ENCODE measurements around the gene RABL6.
"Not testable (repeated sequence)": the region's sequence is repeated elsewhere in the genome, so short reads cannot be mapped to it uniquely, and the experiment has no call there.

RABL6 gene

GRCh38 chr9:136765041-136765440 is 42.7 kb upstream of the RABL6 start:
- Histone ChIP-seq H3K4me1 (ENCODE audit: control insufficient read depth, insufficient read depth, low read length) (no peaks in the 10 kb centered on the region), H3K4me3 (ENCODE audit: low read depth, low read length) (no peak overlapping the region), H3K36me3 (ENCODE audit: control insufficient read depth in 2 of 2, insufficient read depth in 1 of 2, low read length in 2 of 2) (no peaks in the 10 kb centered on the region), H3K27ac (ENCODE audit: extremely low read depth, low read depth, low read length) (no peak overlapping the region), H3K9me3 (ENCODE audit: control insufficient read depth, insufficient read depth, low read depth, low read length) (no peaks in the 10 kb centered on the region)
- TF ChIP-seq ZNF112 (tag by site-specific recombination; IDR thresholded peaks at IDR 0.05) (no peak), GLIS2 (tag by site-specific recombination; IDR thresholded peaks at IDR 0.05) (peak; percentile 11), GLIS1 (tag by site-specific recombination; IDR thresholded peaks at IDR 0.05) (peak; percentile 53), ZIC2 (tag by site-specific recombination; IDR thresholded peaks at IDR 0.05) (peak; percentile 56)
- POLR2A ChIA-PET = no interaction called here
- CTCF ChIA-PET = interaction anchor here (0.5 to 2.0 kb wide), 7 partner anchors 20 to 277 kb away, joined by 3 to 6 read pairs (median 4); partner anchors contain the start of gene AJM1

GRCh38 chr9:136765745-136766409 is 41.9 kb upstream of the RABL6 start:
- not testable (repeated sequence) for H3K4me3 ChIP-seq (ENCODE audit: low read depth, low read length); H3K36me3 ChIP-seq (ENCODE audit: control insufficient read depth in 2 of 2, insufficient read depth in 1 of 2, low read length in 2 of 2); H3K4me1 ChIP-seq (ENCODE audit: control insufficient read depth, insufficient read depth, low read length); H3K27ac ChIP-seq (ENCODE audit: extremely low read depth, low read depth, low read length); H3K9me3 ChIP-seq (ENCODE audit: control insufficient read depth, insufficient read depth, low read depth, low read length)
- CTCF ChIA-PET = interaction anchor here (0.6 to 4.7 kb wide), 12 partner anchors 9 to 493 kb away, joined by 3 to 79 read pairs (median 4); partner anchors contain the start of gene LCN8
- POLR2A ChIA-PET = interaction anchor here (1.7 kb wide), 1 partner anchor 38 kb away, joined by 7 read pairs; no protein-coding TSS in a partner anchor

DNA sequence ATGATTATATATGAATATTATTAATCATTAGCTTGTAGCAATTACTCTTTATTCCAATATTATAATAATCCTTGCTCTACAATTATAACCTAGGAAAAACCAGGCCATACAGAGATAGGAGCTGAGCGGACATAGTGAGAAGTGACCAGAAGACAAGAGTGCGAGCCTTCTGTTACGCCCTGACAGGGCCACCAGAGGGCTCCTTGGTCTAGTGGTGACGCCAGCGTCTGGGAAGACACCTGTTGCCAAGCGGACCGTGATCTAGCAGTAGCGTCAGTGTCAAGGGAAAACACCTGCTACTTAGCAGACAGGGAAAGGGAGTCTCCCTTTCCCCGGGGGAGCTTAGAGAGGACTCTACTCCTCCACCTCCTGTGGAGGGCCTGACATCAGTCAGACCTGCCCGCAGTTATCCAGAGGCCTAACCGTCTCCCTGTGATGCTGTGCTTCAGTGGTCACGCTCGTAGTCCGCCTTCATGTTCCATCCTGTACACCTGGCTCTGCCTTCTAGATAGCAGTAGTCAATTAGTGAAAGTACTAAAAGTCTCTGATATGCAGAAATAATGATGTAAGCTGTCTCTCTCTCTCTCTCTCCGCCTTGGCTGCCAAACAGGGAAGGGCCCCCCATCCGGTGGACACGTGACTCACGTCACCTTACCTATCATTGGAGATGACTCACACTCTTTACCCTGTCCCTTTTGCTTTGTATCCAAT is 41.2 kb upstream of the RABL6 start:
- not testable (repeated sequence) for H3K4me1 ChIP-seq (ENCODE audit: control insufficient read depth, insufficient read depth, low read length); H3K36me3 ChIP-seq (ENCODE audit: control insufficient read depth in 2 of 2, insufficient read depth in 1 of 2, low read length in 2 of 2); H3K4me3 ChIP-seq (ENCODE audit: low read depth, low read length); H3K9me3 ChIP-seq (ENCODE audit: control insufficient read depth, insufficient read depth, low read depth, low read length); H3K27ac ChIP-seq (ENCODE audit: extremely low read depth, low read depth, low read length)
- POLR2A ChIA-PET = interaction anchor here (1.7 kb wide), 1 partner anchor 39 kb away, joined by 7 read pairs; no protein-coding TSS in a partner anchor
- CTCF ChIA-PET = interaction anchor here (0.6 to 4.7 kb wide), 21 partner anchors 9 to 754 kb away, joined by 3 to 79 read pairs (median 4); partner anchors contain the start of gene LCN8
- TF ChIP-seq ZFP69B (tag by site-specific recombination; IDR thresholded peaks at IDR 0.05) (peak; percentile 43; the same call in 1 of the 2 replicates), ZBTB20 (tag by site-specific recombination; IDR thresholded peaks at IDR 0.05) (peak; percentile 31; the same call in 1 of the 2 replicates), ZNF629 (tag by site-specific recombination; IDR thresholded peaks at IDR 0.05) (peak; percentile 69), SP7 (tag by site-specific recombination; IDR thresholded peaks at IDR 0.05) (peak; percentile 87), ZNF335 (tag by site-specific recombination; conservative IDR thresholded peaks at IDR 0.05) (0 out of 2 replicates have a peak, but pooled peaks have one; percentile 31), ZBTB8A (tag by site-specific recombination; IDR thresholded peaks at IDR 0.05) (peak; percentile 81), ZIC2 (tag by site-specific recombination; IDR thresholded peaks at IDR 0.05) (0 out of 2 replicates have a peak, but pooled peaks have one; percentile 8), ZNF239 (tag by site-specific recombination; IDR thresholded peaks at IDR 0.05) (0 out of 2 replicates have a peak, but pooled peaks have one; percentile 29), PATZ1 (tag by site-specific recombination; IDR thresholded peaks at IDR 0.05) (peak; percentile 73), ZNF600 (tag by site-specific recombination; IDR thresholded peaks at IDR 0.05) (peak; percentile 90), ZNF639 (tag by site-specific recombination; IDR thresholded peaks at IDR 0.05) (peak; percentile 41; the same call in 1 of the 2 replicates)
- TF ChIP-seq, protein P1, sequence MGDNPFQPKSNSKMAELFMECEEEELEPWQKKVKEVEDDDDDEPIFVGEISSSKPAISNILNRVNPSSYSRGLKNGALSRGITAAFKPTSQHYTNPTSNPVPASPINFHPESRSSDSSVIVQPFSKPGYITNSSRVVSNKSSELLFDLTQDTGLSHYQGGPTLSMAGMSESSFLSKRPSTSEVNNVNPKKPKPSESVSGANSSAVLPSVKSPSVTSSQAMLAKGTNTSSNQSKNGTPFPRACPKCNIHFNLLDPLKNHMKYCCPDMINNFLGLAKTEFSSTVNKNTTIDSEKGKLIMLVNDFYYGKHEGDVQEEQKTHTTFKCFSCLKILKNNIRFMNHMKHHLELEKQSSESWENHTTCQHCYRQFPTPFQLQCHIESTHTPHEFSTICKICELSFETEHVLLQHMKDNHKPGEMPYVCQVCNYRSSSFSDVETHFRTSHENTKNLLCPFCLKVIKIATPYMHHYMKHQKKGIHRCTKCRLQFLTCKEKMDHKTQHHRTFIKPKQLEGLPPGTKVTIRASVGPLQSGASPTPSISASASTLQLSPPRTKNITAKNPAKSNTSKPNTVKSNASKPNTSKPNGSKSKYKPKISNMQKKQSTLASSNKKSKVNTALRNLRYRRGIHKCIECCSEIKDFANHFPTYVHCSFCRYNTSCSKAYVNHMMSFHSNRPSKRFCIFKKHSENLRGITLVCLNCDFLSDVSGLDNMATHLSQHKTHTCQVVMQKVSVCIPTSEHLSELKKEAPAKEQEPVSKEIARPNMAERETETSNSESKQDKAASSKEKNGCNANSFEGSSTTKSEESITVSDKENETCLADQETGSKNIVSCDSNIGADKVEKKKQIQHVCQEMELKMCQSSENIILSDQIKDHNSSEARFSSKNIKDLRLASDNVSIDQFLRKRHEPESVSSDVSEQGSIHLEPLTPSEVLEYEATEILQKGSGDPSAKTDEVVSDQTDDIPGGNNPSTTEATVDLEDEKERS (tag by site-specific recombination; IDR thresholded peaks at IDR 0.05) = peak; percentile 16; the same call in 1 of the 2 replicates
- TF ChIP-seq, protein P2, sequence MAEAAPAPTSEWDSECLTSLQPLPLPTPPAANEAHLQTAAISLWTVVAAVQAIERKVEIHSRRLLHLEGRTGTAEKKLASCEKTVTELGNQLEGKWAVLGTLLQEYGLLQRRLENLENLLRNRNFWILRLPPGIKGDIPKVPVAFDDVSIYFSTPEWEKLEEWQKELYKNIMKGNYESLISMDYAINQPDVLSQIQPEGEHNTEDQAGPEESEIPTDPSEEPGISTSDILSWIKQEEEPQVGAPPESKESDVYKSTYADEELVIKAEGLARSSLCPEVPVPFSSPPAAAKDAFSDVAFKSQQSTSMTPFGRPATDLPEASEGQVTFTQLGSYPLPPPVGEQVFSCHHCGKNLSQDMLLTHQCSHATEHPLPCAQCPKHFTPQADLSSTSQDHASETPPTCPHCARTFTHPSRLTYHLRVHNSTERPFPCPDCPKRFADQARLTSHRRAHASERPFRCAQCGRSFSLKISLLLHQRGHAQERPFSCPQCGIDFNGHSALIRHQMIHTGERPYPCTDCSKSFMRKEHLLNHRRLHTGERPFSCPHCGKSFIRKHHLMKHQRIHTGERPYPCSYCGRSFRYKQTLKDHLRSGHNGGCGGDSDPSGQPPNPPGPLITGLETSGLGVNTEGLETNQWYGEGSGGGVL (tag by site-specific recombination; IDR thresholded peaks at IDR 0.05) = 0 out of 2 replicates have a peak, but pooled peaks have one; percentile 24
- TF ChIP-seq, protein P3, sequence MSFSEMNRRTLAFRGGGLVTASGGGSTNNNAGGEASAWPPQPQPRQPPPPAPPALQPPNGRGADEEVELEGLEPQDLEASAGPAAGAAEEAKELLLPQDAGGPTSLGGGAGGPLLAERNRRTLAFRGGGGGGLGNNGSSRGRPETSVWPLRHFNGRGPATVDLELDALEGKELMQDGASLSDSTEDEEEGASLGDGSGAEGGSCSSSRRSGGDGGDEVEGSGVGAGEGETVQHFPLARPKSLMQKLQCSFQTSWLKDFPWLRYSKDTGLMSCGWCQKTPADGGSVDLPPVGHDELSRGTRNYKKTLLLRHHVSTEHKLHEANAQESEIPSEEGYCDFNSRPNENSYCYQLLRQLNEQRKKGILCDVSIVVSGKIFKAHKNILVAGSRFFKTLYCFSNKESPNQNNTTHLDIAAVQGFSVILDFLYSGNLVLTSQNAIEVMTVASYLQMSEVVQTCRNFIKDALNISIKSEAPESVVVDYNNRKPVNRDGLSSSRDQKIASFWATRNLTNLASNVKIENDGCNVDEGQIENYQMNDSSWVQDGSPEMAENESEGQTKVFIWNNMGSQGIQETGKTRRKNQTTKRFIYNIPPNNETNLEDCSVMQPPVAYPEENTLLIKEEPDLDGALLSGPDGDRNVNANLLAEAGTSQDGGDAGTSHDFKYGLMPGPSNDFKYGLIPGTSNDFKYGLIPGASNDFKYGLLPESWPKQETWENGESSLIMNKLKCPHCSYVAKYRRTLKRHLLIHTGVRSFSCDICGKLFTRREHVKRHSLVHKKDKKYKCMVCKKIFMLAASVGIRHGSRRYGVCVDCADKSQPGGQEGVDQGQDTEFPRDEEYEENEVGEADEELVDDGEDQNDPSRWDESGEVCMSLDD (tag by site-specific recombination; IDR thresholded peaks at IDR 0.05) = peak; percentile 76; the same call in 1 of the 2 replicates
